ENCODE results near the gene HJURP.

HJURP gene

GRCh38 chr2:233848276-233848675 is 6.1 kb downstream of the HJURP start:
- DNase-seq (ENCODE audit: low read depth in 2 of 2): no peak

- DNase-seq (ENCODE audit: low read depth in 2 of 2): no peak
Observed at GRCh38 chr2:233847248-233847898, 7.0 kb downstream of the HJURP start.

- no peak for DNase-seq (ENCODE audit: low read depth in 2 of 2)
Observed at GRCh38 chr2:233846387-233847247, 7.7 kb downstream of the HJURP start.

- no peak for DNase-seq (ENCODE audit: low read depth in 2 of 2)
Observed at GRCh38 chr2:233845301-233846060, 8.9 kb downstream of the HJURP start.

DNA sequence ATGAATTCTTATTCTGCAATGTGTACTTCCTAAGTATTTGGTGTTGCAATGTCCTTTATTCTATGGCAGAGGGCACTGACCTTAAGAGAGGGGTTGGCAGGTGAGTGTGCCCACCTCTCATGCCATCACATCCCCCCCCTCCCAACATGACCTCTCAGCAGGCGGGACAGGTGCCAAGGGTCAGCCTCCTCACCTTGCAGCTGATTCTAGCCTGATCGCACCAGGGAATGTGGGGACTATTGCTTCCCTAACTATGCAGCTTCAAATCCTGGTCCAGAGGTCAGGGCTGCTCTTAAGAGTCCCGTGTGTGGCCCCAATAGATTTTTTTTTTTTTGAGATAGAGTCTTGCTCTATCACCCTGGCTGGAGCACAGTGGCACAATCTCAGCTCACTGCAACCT is 9.5 kb downstream of the HJURP start:
- DNase-seq (ENCODE audit: low read depth in 2 of 2): no peak

- no peak for DNase-seq (ENCODE audit: low read depth in 2 of 2)
Observed at GRCh38 chr2:233844064-233844807, 10.1 kb downstream of the HJURP start.

DNA sequence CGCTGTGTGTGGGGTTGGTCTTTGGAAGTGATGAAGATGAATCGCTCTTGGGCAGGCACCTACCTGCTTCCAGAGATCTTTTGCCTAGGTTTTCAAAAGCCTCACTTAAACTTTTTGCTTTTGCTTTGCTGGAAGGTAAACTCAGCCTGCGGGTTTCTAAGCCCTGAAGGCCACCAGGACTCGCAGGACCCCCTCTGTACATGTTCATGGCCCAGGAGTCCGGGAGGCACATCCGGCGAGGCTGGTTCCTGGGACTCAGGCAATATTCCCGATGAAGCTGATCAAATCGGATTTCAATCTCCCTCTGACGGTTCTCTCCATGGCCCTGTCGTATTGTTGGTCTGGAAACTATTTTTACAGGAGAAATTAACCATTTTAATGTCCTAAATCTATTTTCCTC is 13.2 kb downstream of the HJURP start:
- DNase-seq (ENCODE audit: low read depth in 2 of 2): no peak

- no peak for DNase-seq (ENCODE audit: low read depth in 2 of 2)
Observed at GRCh38 chr2:233840520-233840919, 13.8 kb downstream of the HJURP start.

- DNase-seq (ENCODE audit: low read depth in 2 of 2): no peak
Observed at GRCh38 chr2:233839447-233839820, 14.9 kb downstream of the HJURP start.

DNA sequence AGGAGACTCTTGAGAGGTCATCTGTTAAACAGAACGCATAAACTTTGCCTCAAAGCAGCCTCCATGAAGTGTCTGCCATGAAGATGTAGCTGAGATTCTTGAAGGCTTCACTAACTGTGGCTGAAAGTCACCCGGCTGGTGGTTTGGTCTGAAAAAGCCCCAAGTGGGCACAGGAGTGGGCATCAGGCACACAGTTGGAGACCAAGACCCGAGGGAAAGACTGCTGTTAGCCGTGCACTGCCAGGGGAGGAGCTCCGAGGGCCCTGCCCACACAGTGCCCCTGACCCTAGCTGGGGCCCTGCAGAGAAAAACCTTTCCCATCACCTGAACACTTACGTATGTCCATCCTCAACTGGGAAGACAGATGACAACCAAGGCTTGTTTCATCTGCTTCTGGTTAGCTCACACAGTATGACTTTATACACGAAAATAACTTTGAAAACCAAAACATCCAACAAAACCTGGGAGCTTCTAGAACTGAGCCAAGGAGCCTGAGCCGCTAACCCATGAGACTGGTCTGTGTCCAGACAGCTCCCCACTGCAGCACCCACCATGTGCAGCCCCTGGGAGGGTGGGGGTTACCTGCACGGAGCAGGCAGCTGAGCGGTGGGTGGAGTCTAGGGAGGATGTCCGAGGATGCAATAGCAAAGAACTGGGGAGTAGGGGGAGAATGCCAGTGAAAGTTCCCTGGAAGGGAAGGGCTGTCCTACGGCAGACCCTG is 15.4 kb downstream of the HJURP start:
- DNase-seq (ENCODE audit: low read depth in 2 of 2): no peak

DNA sequence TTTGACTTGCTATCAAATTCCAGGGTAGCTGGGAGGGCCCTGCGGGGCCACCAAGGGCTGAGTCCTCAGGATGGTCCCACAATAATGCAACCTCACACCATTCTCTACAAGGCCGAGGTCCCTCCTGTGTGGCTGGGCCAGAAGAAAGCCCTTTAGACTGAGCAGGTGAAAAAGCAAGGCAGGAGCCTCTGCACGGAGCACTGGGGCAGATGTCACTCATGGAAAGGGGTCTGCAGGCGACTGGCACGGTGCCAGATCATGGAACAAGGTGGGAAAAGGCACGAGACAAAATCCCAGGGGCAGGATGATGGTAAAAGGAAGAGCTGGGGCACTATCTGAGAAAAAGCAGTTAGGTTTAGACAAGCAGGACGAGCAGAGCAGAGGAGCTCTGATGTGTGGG is 16.1 kb downstream of the HJURP start:
- no peak for DNase-seq (ENCODE audit: low read depth in 2 of 2)

GRCh38 chr2:233837694-233838229 is 16.6 kb downstream of the HJURP start:
- no peak for DNase-seq (ENCODE audit: low read depth in 2 of 2)

DNA sequence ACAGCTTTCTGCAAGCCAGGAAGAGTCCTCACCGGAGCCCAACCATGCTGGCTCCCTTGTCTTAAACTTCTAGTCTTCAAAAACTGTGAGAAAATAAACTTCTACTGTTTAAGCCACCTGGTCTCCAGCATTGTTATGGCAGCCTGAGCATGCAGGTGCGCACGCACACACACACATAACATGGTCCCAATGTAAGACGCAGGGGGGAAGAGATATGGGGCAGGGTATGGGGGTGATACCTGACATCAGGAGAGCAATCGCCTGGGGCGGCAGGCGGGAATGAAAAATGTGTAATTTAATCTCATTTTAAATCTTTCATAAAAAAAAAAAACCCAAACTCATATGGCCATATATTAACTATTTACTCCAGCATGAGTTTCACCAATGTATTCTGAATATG is 18.0 kb downstream of the HJURP start:
- no peak for DNase-seq (ENCODE audit: low read depth in 2 of 2)

GRCh38 chr2:233835230-233836186 is 18.8 kb downstream of the HJURP start:
- no peak for DNase-seq (ENCODE audit: low read depth in 2 of 2)

DNA sequence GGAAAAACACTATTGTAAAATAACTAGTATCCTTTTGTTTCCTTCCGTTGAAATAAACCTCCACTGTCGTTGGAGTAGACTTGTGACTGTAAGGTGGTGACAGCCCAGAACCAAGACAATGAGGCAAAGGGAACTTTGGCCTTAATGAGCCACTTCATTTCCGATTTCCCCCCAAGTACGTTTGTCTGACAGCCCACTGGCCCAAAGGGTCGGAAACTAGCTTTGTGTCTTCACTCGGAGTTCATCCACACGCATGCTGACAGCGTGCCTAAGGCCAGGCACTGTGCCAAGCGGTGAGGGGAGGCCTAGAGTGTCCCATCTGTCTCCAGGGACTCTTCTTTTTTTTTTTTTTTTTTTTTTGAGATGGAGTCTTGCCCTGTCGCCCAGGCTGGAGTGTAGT is 21.0 kb downstream of the HJURP start:
- DNase-seq (ENCODE audit: low read depth in 2 of 2): no peak

DNA sequence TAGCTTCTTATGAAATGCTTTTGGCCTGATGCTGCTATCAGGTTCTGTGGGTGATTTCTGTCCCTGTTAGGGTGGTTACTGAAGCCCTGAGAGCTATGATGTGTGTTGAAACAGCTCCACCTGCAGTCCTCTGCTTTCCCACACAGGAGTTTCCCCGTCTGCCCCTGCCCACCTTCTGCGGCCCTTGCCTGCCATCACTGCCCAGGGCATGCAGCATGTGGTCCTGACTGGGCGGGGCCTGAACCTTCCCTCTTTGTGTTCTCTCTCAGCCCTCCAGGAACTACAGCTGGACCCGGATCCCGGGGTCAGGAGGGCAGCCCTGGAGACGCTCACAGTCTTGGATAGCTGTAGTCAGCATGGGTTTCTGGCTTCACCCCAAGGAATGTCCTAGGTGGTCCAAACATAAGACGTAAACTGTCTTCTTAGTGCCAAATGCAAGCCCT is 21.4 kb downstream of the HJURP start:
- no peak for DNase-seq (ENCODE audit: low read depth in 2 of 2)

DNA sequence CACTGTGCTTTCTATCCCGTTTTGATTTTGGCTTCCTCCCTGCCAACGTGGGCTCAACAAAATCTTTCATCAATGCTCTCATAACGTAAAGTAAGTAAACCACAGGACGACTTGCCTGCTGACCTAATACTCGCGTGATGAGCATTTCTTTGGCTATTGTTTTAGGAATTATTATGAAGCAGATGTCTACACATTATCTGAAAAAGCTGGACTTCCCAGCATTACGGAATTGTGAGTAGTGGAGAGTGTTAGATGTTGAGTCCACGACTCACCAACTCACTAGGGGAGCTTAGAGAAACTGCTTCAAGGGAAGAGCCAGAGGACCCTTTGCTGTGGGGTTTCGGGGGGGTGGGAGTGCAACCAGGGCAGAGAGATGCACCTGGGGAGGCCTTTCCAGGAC is 21.9 kb downstream of the HJURP start:
- DNase-seq (ENCODE audit: low read depth in 2 of 2): no peak

GRCh38 chr2:233831861-233832260 is 22.5 kb downstream of the HJURP start:
- no peak for DNase-seq (ENCODE audit: low read depth in 2 of 2)

GRCh38 chr2:233831011-233831721 is 23.2 kb downstream of the HJURP start:
- DNase-seq (ENCODE audit: low read depth in 2 of 2): no peak
